SK-N-SH (cell line): ENCODE results near the gene ANKRD50. TPM values are rescaled to one million over a fixed set of nuclear protein-coding genes. Genes with fewer than 3 reads are reported as not detected.

Experiments used
- CTCF ChIA-PET: fragments of 300-600, 350-600 bp; formaldehyde crosslinking; extraction: SDS; loops from one replicate; lab custom pipeline; 2021; lab: Yijun Ruan, JAX
- POLR2A ChIA-PET: fragments of 350-600 bp; sonication (Branson Sonifier 250); formaldehyde crosslinking; extraction: SDS; loops from one replicate; lab custom pipeline; 2020; ENCODE audit warnings: antibody characterized with exemption, inconsistent platforms; lab: Yijun Ruan, JAX
- DNase-seq: peaks from one replicate; pipeline ENCODE4 v3.0.0; 2012
- H2AFZ ChIP-seq: fragments of 200-600 bp; sonication (generic); 2 replicates; pipeline ENCODE4 v1.8.1; 2016; ENCODE audit warnings: antibody characterized with exemption, mild to moderate bottlenecking, low read depth
- H3F3A ChIP-seq: fragments of 200-600 bp; sonication (generic); replicated peaks from 2 replicates; pipeline ENCODE3; 2016; ENCODE audit warnings: antibody characterized with exemption, mild to moderate bottlenecking; ENCODE audit not compliant: insufficient read depth
- H3K27ac ChIP-seq, 2 experiments: fragments of 200-500 bp in 1 of 2; fragments of 200-600 bp in 1 of 2; sonication (Bioruptor generic) in 1 of 2; sonication (generic), shearing (Covaris generic) in 1 of 2; 2 replicates each; pipeline versions ENCODE4 v1.5.1 to v1.6.1; 2014 to 2016; ENCODE audit warnings: low read depth in 2 of 2, inconsistent platforms in 1 of 2, low read length in 1 of 2, mild to moderate bottlenecking in 1 of 2, mixed read lengths in 1 of 2
- H3K27me3 ChIP-seq: fragments of 200-600 bp; sonication (generic), shearing (Covaris generic); 2 replicates; pipeline ENCODE4 v1.6.1; 2016; ENCODE audit warnings: mixed run types; ENCODE audit not compliant: insufficient read depth
- H3K36me3 ChIP-seq, 2 experiments: fragments of 200-500 bp in 1 of 2; fragments of 200-600 bp in 1 of 2; sonication (Bioruptor generic) in 1 of 2; sonication (generic) in 1 of 2; replicated peaks in 1 of 2; 2 replicates each; pipeline versions ENCODE3 to v1.5.1; 2014 to 2016; ENCODE audit warnings: low read length in 1 of 2, mild to moderate bottlenecking in 1 of 2; ENCODE audit not compliant: insufficient read depth in 2 of 2, control insufficient read depth in 1 of 2
- H3K4me1 ChIP-seq, 2 experiments: fragments of 200-500 bp in 1 of 2; fragments of 200-600 bp in 1 of 2; sonication (Bioruptor generic) in 1 of 2; sonication (generic), shearing (Covaris generic) in 1 of 2; 2 replicates each; pipeline versions ENCODE4 v1.5.1 to v1.6.1; 2014 to 2016; ENCODE audit warnings: low read depth in 1 of 2, low read length in 1 of 2, mixed run types in 1 of 2; ENCODE audit not compliant: insufficient read depth in 2 of 2, control insufficient read depth in 1 of 2
- H3K4me2 ChIP-seq: fragments of 200-600 bp; sonication (generic), shearing (Covaris generic); 2 replicates; pipeline ENCODE4 v1.6.1; 2017; ENCODE audit warnings: mixed run types
- H3K4me3 ChIP-seq, 2 experiments: fragments of 200-500 bp in 1 of 2; fragments of 200-600 bp in 1 of 2; sonication (Bioruptor generic) in 1 of 2; sonication (generic), shearing (Covaris generic) in 1 of 2; 2 replicates each; pipeline versions ENCODE4 v1.5.1 to v1.8.1; 2014 to 2016; ENCODE audit warnings: low read depth in 2 of 2, inconsistent platforms in 1 of 2, low read length in 1 of 2, mild to moderate bottlenecking in 1 of 2, mixed read lengths in 1 of 2, moderate library complexity in 1 of 2
- H3K79me2 ChIP-seq: fragments of 200-600 bp; sonication (generic); 2 replicates; pipeline ENCODE4 v1.8.1; 2017; ENCODE audit warnings: mild to moderate bottlenecking; ENCODE audit not compliant: insufficient read depth
- H3K9ac ChIP-seq: fragments of 200-600 bp; sonication (generic); 2 replicates; pipeline ENCODE4 v1.6.1; 2017; ENCODE audit warnings: mixed run types
- H3K9me2 ChIP-seq: fragments of 200-600 bp; sonication (generic); 2 replicates; pipeline ENCODE4 v1.6.1; 2017; ENCODE audit warnings: mixed run types
- H3K9me3 ChIP-seq: fragments of 200-600 bp; sonication (generic); 2 replicates; pipeline ENCODE4 v1.6.1; 2017; ENCODE audit warnings: mixed run types, mild to moderate bottlenecking, moderate library complexity
- H4K20me1 ChIP-seq: fragments of 200-600 bp; sonication (generic); 2 replicates; pipeline ENCODE4 v1.6.1; 2017; ENCODE audit warnings: mild to moderate bottlenecking, mixed run types; ENCODE audit not compliant: insufficient read depth
- ELF1 ChIP-seq: IDR thresholded peaks from 2 replicates; pipeline ENCODE4 v1.4.0; 2012
- EZH2phosphoT487 ChIP-seq: fragments of 200-600 bp; sonication (generic); IDR thresholded peaks from 2 replicates; pipeline ENCODE4 v1.6.1; 2017; ENCODE audit warnings: low read depth, mixed run types, mild to moderate bottlenecking, antibody characterized with exemption, moderate library complexity, borderline replicate concordance
- GABPA ChIP-seq: IDR thresholded peaks from 2 replicates; pipeline ENCODE4 v1.4.0; 2012; ENCODE audit warnings: low read depth, mild to moderate bottlenecking
- IRF3 ChIP-seq: fragments of 150-350 bp; IDR thresholded peaks from 2 replicates; pipeline ENCODE4 v1.6.1; 2016; ENCODE audit warnings: mild to moderate bottlenecking, low read depth, low read length
- MXI1 ChIP-seq: IDR thresholded peaks from 2 replicates; pipeline ENCODE4 v1.6.1; 2012; ENCODE audit warnings: mild to moderate bottlenecking, low read depth, low read length, improper control_type of control experiment
- NFIC ChIP-seq: IDR thresholded peaks from 2 replicates; pipeline ENCODE4 v1.4.0; 2012; ENCODE audit warnings: borderline replicate concordance
- NRF1 ChIP-seq: IDR thresholded peaks from 2 replicates; pipeline ENCODE4 v1.6.1; 2012; ENCODE audit warnings: low read depth, mild to moderate bottlenecking, low read length
- PBX3 ChIP-seq: IDR thresholded peaks from 2 replicates; pipeline ENCODE4; 2012
- POLR2AphosphoS5 ChIP-seq: IDR thresholded peaks from 2 replicates; pipeline ENCODE4 v1.6.1; 2012; ENCODE audit warnings: low read depth, low read length
- RAD21 ChIP-seq: IDR thresholded peaks from 2 replicates; pipeline ENCODE4 v1.6.1; 2012; ENCODE audit warnings: mild to moderate bottlenecking, low read length
- RCOR1 ChIP-seq: fragments of 150-350 bp; IDR thresholded peaks from 2 replicates; pipeline ENCODE4 v1.6.1; 2017; ENCODE audit warnings: antibody characterized with exemption, low read length
- RFX5 ChIP-seq: IDR thresholded peaks from 2 replicates; pipeline ENCODE4 v1.6.1; 2012; ENCODE audit warnings: mild to moderate bottlenecking, improper control_type of control experiment, low read length
- SMC3 ChIP-seq: IDR thresholded peaks from 2 replicates; pipeline ENCODE4 v1.6.1; 2012; ENCODE audit warnings: low read depth, low read length, improper control_type of control experiment
- TEAD4 ChIP-seq: IDR thresholded peaks from 2 replicates; pipeline ENCODE4 v1.4.0; 2012; ENCODE audit warnings: mild to moderate bottlenecking, borderline replicate concordance; ENCODE audit not compliant: insufficient read depth
- WGBS: methylation state at CpG from one replicate; pipeline ENCODE4 v1.1.6; 2017; ENCODE audit warnings: low lambda C conversion rate; 5-methylcytosine and 5-hydroxymethylcytosine counted together
- polyA plus RNA-seq, 3 experiments: library from polyadenylated mRNA; depleted of rRNA; stranded (reverse); fragments of >200 nt; gene quantifications; 2 replicates each; pipeline ENCODE4 v1.2.3, GENCODE V29; 2012

The ANKRD50 gene
- polyA plus RNA-seq, 1 of the 3 experiments (the other 2 are of a cell fraction) = 13.5 TPM

GRCh38 chr4:124658795-124659194, 53.7 kb downstream of the ANKRD50 start:
- Histone ChIP-seq H3K4me2 (no peak overlapping the region), H3K27ac (no peak overlapping the region), H3K27me3 (no peaks in the 10 kb centered on the region), H4K20me1 (no peaks in the 10 kb centered on the region), H3F3A (peaks cover 37% of the 10 kb centered on the region), H3K4me1 (no peaks in the 10 kb centered on the region), H2AFZ (no peak overlapping the region), H3K36me3 (peaks cover 7 to 47% of the 10 kb centered on the region in 2 experiments), H3K9ac (no peak overlapping the region), H3K79me2 (no peaks in the 10 kb centered on the region; the same call in 1 of the 2 replicates), H3K9me2 (no peaks in the 10 kb centered on the region), H3K9me3 (no peaks in the 10 kb centered on the region), H3K4me3 (no peak overlapping the region)
- POLR2A ChIA-PET = no interaction called here
- WGBS = 100% methylated on average over 1 of the region's 1 CpG
- TF ChIP-seq NFIC (no peak), PBX3 (no peak), ELF1 (no peak), MXI1 (no peak), POLR2AphosphoS5 (no peak), TEAD4 (no peak), RAD21 (no peak)
- CTCF ChIA-PET = no interaction called here
- DNase-seq = no peak

- Histone ChIP-seq H4K20me1 (no peaks in the 10 kb centered on the region), H3K9ac (no peak overlapping the region), H3F3A (peaks cover 13% of the 10 kb centered on the region), H3K4me3 (no peak overlapping the region), H3K36me3 (peaks cover 0 to 12% of the 10 kb centered on the region in 2 experiments), H3K4me1 (no peaks in the 10 kb centered on the region; a peak in 1 of 4 replicates), H3K27ac (no peak overlapping the region), H3K4me2 (no peak overlapping the region), H3K9me3 (no peaks in the 10 kb centered on the region), H3K9me2 (no peaks in the 10 kb centered on the region), H3K79me2 (no peaks in the 10 kb centered on the region), H2AFZ (no peak overlapping the region), H3K27me3 (no peaks in the 10 kb centered on the region)
- no peak for DNase-seq
- no peak for TF ChIP-seq IRF3
- no peak for TF ChIP-seq NRF1
- no peak for TF ChIP-seq POLR2AphosphoS5
- TF ChIP-seq RCOR1 = no peak
- TF ChIP-seq RFX5 = no peak
- TF ChIP-seq GABPA = no peak
- TF ChIP-seq EZH2phosphoT487 = no peak
- TF ChIP-seq SMC3 = no peak
- ChIA-PET CTCF (no interaction called here), POLR2A (no interaction called here)
- 95% methylated on average over 27 of the region's 30 CpGs for WGBS
These were observed 61.9 kb downstream of the ANKRD50 start for GRCh38 chr4:124650614-124651013.
